Loucy (cell line): Measurements from ENCODE around the gene WWOX.

Source experiments
- H2AFZ ChIP-seq: fragments of 200-600 bp; sonication (generic); 2 replicates; pipeline ENCODE4 v1.6.0; 2016; ENCODE audit warnings: antibody characterized with exemption, mild to moderate bottlenecking, low read length, moderate library complexity
- H3F3A ChIP-seq: fragments of 200-600 bp; 2 replicates; pipeline ENCODE4 v1.6.0; 2016; ENCODE audit warnings: antibody characterized with exemption, low read depth, mild to moderate bottlenecking
- H3K27me3 ChIP-seq: fragments of 200-600 bp; sonication (generic); 2 replicates; pipeline ENCODE4 v1.6.1; 2014; ENCODE audit warnings: low read length, mild to moderate bottlenecking; ENCODE audit not compliant: insufficient read depth, poor library complexity, severe bottlenecking
- H3K36me3 ChIP-seq: fragments of 200-600 bp; sonication (generic); 2 replicates; pipeline ENCODE4 v1.6.1; 2016; ENCODE audit warnings: low read length; ENCODE audit not compliant: insufficient read depth
- H3K4me1 ChIP-seq: fragments of 200-600 bp; sonication (generic); 2 replicates; pipeline ENCODE4 v1.5.1; 2014; ENCODE audit warnings: low read length, mild to moderate bottlenecking; ENCODE audit not compliant: insufficient read depth, poor library complexity, severe bottlenecking
- H3K4me2 ChIP-seq: fragments of 200-600 bp; sonication (generic); 2 replicates; pipeline ENCODE4 v1.6.0; 2014; ENCODE audit warnings: antibody characterized with exemption, low read length, low read depth, mild to moderate bottlenecking; ENCODE audit not compliant: poor library complexity, severe bottlenecking
- H3K4me3 ChIP-seq: fragments of 200-600 bp; sonication (generic); 2 replicates; pipeline ENCODE4 v1.5.1; 2014; ENCODE audit warnings: low read length, mild to moderate bottlenecking, mixed read lengths; ENCODE audit not compliant: poor library complexity, severe bottlenecking
- H3K79me2 ChIP-seq: fragments of 200-600 bp; sonication (generic); 2 replicates; pipeline ENCODE4 v1.6.1; 2014; ENCODE audit warnings: low read length; ENCODE audit not compliant: insufficient read depth
- H3K9ac ChIP-seq: fragments of 200-600 bp; sonication (generic); 2 replicates; pipeline ENCODE4 v1.6.0; 2014; ENCODE audit warnings: mild to moderate bottlenecking, low read depth, low read length, moderate library complexity; ENCODE audit not compliant: poor library complexity, severe bottlenecking
- H3K9me2 ChIP-seq: fragments of 200-600 bp; sonication (generic); replicated peaks from 2 replicates; pipeline ENCODE4 v1.6.1; 2016; ENCODE audit warnings: low read depth, low read length, mixed read lengths
- H3K9me3 ChIP-seq: fragments of 200-600 bp; sonication (generic); 2 replicates; pipeline ENCODE4 v1.6.1; 2014; ENCODE audit warnings: mild to moderate bottlenecking, antibody characterized with exemption, low read length, low read depth; ENCODE audit not compliant: insufficient read depth
- H4K20me1 ChIP-seq: fragments of 200-600 bp; sonication (generic); 2 replicates; pipeline ENCODE4 v1.6.0; 2014; ENCODE audit warnings: antibody characterized with exemption, low read length, mild to moderate bottlenecking; ENCODE audit not compliant: insufficient read depth, poor library complexity, severe bottlenecking
- EZH2phosphoT487 ChIP-seq: fragments of 200-600 bp; IDR thresholded peaks from 2 replicates; pipeline ENCODE4 v1.6.1; 2018; ENCODE audit warnings: antibody characterized with exemption, mild to moderate bottlenecking, moderate library complexity, borderline replicate concordance
- TF ChIP-seq, protein P1 (sequence below): fragments of 200-600 bp; sonication (generic); conservative IDR thresholded peaks from 2 replicates; pipeline ENCODE4 v1.5.1; 2014; ENCODE audit warnings: mild to moderate bottlenecking, antibody characterized with exemption, low read length

Gene WWOX

DNA sequence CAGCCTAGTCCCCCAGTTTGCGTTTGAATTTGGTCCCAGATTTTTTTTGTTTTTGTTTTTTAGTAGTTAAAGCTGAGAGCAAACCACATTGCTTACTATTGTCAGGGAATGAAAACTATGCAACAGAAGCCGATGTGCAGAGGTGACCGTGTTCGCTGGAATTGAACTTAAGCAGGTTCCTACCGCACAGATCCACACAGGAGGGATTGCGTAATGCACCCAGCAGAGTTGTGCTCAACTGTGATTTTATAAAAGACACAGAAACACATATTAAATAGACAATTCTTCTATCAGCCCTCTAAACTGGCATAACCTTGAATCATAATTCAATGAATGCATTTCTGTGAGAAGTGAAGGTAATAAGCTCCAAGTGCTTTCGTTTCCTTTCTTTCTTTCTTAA, 443.0 kb downstream of the WWOX start:
- Histone ChIP-seq H3K9me3 (no peaks in the 10 kb centered on the region), H3K4me1 (peaks cover 11% of the 10 kb centered on the region), H3K4me2 (no peak overlapping the region), H3K36me3 (no peaks in the 10 kb centered on the region), H3K9ac (no peak overlapping the region), H3K4me3 (no peak overlapping the region), H3F3A (no peaks in the 10 kb centered on the region), H2AFZ (no peak overlapping the region), H3K79me2 (no peaks in the 10 kb centered on the region), H3K9me2 (no peaks in the 10 kb centered on the region), H4K20me1 (no peaks in the 10 kb centered on the region), H3K27me3 (no peaks in the 10 kb centered on the region)
- TF ChIP-seq EZH2phosphoT487, result no peak
- TF ChIP-seq, protein P1, sequence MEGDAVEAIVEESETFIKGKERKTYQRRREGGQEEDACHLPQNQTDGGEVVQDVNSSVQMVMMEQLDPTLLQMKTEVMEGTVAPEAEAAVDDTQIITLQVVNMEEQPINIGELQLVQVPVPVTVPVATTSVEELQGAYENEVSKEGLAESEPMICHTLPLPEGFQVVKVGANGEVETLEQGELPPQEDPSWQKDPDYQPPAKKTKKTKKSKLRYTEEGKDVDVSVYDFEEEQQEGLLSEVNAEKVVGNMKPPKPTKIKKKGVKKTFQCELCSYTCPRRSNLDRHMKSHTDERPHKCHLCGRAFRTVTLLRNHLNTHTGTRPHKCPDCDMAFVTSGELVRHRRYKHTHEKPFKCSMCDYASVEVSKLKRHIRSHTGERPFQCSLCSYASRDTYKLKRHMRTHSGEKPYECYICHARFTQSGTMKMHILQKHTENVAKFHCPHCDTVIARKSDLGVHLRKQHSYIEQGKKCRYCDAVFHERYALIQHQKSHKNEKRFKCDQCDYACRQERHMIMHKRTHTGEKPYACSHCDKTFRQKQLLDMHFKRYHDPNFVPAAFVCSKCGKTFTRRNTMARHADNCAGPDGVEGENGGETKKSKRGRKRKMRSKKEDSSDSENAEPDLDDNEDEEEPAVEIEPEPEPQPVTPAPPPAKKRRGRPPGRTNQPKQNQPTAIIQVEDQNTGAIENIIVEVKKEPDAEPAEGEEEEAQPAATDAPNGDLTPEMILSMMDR, result no peak

DNA sequence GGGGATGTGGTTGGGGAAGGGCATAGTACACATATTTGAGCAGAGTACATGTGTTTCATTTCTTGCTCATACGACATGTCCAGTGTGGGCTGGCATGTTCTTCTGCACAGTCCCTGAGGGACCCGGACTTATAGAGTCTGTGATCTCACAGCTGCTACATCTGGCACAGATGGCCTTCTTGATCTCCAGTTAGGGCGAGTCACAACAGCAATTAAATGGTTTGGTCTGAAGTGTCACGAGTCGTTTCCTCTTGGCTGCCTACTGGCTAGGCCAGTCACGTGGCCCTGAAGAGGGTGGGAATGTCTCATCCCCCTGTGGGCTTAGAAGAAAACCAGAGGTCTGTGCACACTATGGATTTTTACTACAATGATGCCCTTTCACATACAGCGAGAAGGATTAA, 443.6 kb downstream of the WWOX start:
- no peaks in the 10 kb centered on the region for H3K9me2 ChIP-seq
- no peaks in the 10 kb centered on the region for H3K27me3 ChIP-seq
- H3K79me2 ChIP-seq, result no peaks in the 10 kb centered on the region
- no peaks in the 10 kb centered on the region for H4K20me1 ChIP-seq
- no peaks in the 10 kb centered on the region for H3F3A ChIP-seq
- H3K9ac ChIP-seq, result no peak overlapping the region
- H3K4me1 ChIP-seq, result peaks cover 11% of the 10 kb centered on the region
- H3K9me3 ChIP-seq, result no peaks in the 10 kb centered on the region
- H3K36me3 ChIP-seq, result no peaks in the 10 kb centered on the region
- no peak overlapping the region for H3K4me2 ChIP-seq
- TF ChIP-seq, protein P1, result no peak
- TF ChIP-seq EZH2phosphoT487, result no peak
- H3K4me3 ChIP-seq, result no peak overlapping the region
- H2AFZ ChIP-seq, result no peak overlapping the region

DNA sequence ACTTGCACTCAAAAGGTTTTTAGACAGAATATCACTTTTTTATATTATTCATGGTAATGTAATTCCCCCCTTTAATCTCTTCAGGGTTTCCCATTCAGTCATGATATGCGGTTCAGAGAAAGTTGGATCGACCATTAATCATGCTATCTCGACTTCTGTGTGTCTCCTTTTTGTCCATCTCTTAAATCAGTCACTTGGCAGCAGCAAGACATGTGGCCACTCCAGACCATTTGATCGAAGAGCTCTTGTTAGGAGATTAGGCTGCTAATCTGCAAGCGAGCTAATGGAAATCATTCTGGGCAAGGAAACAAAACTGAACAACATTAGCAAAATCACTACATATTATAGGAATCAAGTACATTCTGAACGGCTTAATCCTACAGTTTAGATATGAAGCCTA, 449.9 kb downstream of the WWOX start:
- TF ChIP-seq EZH2phosphoT487, result no peak
- TF ChIP-seq, protein P1, result no peak
- no peaks in the 10 kb centered on the region for H3F3A ChIP-seq
- no peak overlapping the region for H2AFZ ChIP-seq
- H3K9ac ChIP-seq, result no peak overlapping the region
- H4K20me1 ChIP-seq, result no peaks in the 10 kb centered on the region
- no peaks in the 10 kb centered on the region for H3K27me3 ChIP-seq
- H3K36me3 ChIP-seq, result no peaks in the 10 kb centered on the region
- H3K9me3 ChIP-seq, result no peaks in the 10 kb centered on the region
- no peak overlapping the region for H3K4me2 ChIP-seq
- no peak overlapping the region for H3K4me3 ChIP-seq
- no peaks in the 10 kb centered on the region for H3K4me1 ChIP-seq
- no peaks in the 10 kb centered on the region for H3K79me2 ChIP-seq
- H3K9me2 ChIP-seq, result no peaks in the 10 kb centered on the region
